Measurements from ENCODE around the gene PNPLA8. TPM values are rescaled to one million over a fixed set of nuclear protein-coding genes. Genes with fewer than 3 reads are reported as not detected.
"Not testable (repeated sequence)": the region's sequence is repeated elsewhere in the genome, so short reads cannot be mapped to it uniquely, and the experiment has no call there.

The PNPLA8 gene
- total RNA-seq, 3 donors from 2014 or later: 6.9 to 8.6 (median 8.3) TPM

DNA sequence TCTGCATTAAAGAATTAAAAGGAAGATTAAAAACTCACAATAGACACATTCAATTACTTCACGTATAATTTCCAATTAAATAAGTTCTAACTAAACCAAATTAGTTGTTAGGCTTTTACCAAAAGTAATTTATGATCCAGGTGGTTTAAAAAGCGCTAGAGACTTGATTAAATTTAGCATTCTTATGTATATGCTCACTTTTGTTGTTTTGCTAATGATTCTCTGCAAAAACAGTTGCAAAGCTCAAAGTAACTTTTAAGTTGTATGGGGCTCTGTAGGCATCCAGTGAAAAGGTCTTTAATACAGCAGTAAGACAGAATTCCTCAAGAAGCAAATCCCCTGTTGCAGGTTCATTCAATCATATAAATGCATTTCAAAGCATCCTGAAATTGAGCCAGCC, 15.5 kb upstream of the PNPLA8 start:
- Mint-ChIP-seq H3K9me3 (no peaks in the 10 kb centered on the region), H3K4me1 (ENCODE audit: low read depth) (no peaks in the 10 kb centered on the region), H3K4me3 (no peak overlapping the region), H3K27me3 (ENCODE audit: low read depth) (peaks cover 6% of the 10 kb centered on the region), H3K36me3 (ENCODE audit: insufficient read depth) (no peaks in the 10 kb centered on the region)
- DNase-seq (no peak), ATAC-seq (no peak)

GRCh38 chr7:108538685-108539084, 12.8 kb upstream of the PNPLA8 start:
- ATAC-seq; DNase-seq; H3K9me3 Mint-ChIP-seq; H3K4me1 Mint-ChIP-seq (ENCODE audit: low read depth); H3K36me3 Mint-ChIP-seq (ENCODE audit: insufficient read depth); H3K4me3 Mint-ChIP-seq: not testable (repeated sequence)
- H3K27me3 Mint-ChIP-seq (ENCODE audit: low read depth): peaks cover 12% of the 10 kb centered on the region

DNA sequence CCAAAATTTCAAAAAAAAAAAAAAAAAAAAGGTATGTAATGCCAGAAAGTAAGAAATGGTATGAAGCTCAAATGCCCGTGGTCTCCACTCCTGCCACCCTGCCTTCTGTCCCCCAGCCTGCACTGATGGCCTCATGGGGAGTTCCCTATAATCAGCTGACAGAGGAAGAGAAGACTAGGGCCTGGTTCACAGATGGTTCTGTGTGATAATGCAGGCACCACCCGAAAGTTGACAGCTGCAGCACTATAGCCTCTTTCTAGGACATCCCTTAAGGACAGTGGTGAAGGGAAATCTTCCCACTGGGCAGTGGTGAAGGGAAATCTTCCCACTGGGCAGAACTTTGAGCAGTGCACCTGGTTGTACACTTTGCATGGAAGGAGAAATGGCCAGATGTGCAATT, 12.3 kb upstream of the PNPLA8 start:
- H3K27me3 Mint-ChIP-seq (ENCODE audit: low read depth): peaks cover 12% of the 10 kb centered on the region
- not testable (repeated sequence) for H3K4me1 Mint-ChIP-seq (ENCODE audit: low read depth); H3K4me3 Mint-ChIP-seq; ATAC-seq; DNase-seq; H3K36me3 Mint-ChIP-seq (ENCODE audit: insufficient read depth); H3K9me3 Mint-ChIP-seq

- Mint-ChIP-seq H3K27me3 (ENCODE audit: low read depth) (peaks cover 15% of the 10 kb centered on the region), H3K36me3 (ENCODE audit: insufficient read depth) (no peaks in the 10 kb centered on the region), H3K4me3 (no peak overlapping the region), H3K9me3 (no peaks in the 10 kb centered on the region), H3K4me1 (ENCODE audit: low read depth) (no peaks in the 10 kb centered on the region)
- ATAC-seq: no peak
- no peak for DNase-seq
Observed at GRCh38 chr7:108537229-108537628, 11.3 kb upstream of the PNPLA8 start.

DNA sequence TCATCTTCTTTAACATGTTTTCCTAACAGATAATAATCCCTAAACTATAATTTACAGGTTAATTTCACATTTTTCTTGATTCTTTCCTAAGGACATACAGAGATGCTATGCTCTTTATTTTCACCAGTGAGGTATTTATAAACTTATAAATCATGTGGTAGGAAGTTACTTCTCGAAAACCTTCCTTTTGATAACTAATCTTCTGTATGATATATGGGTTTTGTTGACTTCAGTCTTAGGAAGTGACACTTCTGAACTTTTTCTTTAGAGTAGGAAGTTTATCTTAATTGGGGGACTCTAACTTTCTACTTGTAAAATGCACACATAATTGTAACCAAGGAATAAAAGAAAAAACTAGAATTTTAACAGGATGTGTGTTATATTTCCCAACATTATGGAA, 9.8 kb upstream of the PNPLA8 start:
- H3K36me3 Mint-ChIP-seq (ENCODE audit: insufficient read depth): no peaks in the 10 kb centered on the region

GRCh38 chr7:108535257-108535656, 9.3 kb upstream of the PNPLA8 start:
- Mint-ChIP-seq H3K27me3 (ENCODE audit: low read depth) (peaks cover 15% of the 10 kb centered on the region), H3K36me3 (ENCODE audit: insufficient read depth) (no peaks in the 10 kb centered on the region)

More for the DNA sequence above, 9.8 kb upstream of the PNPLA8 start:
- H3K4me1 Mint-ChIP-seq (ENCODE audit: low read depth): no peaks in the 10 kb centered on the region
- no peak for DNase-seq
- H3K4me3 Mint-ChIP-seq: no peak overlapping the region
- no peaks in the 10 kb centered on the region for H3K9me3 Mint-ChIP-seq
- peaks cover 15% of the 10 kb centered on the region for H3K27me3 Mint-ChIP-seq (ENCODE audit: low read depth)
- ATAC-seq: no peak

GRCh38 chr7:108533712-108534111, 7.8 kb upstream of the PNPLA8 start:
- Mint-ChIP-seq H3K4me3 (no peak overlapping the region), H3K36me3 (ENCODE audit: insufficient read depth) (no peaks in the 10 kb centered on the region), H3K9me3 (no peaks in the 10 kb centered on the region), H3K27me3 (ENCODE audit: low read depth) (peaks cover 15% of the 10 kb centered on the region), H3K4me1 (ENCODE audit: low read depth) (no peaks in the 10 kb centered on the region)
- DNase-seq (no peak), ATAC-seq (no peak)

More at GRCh38 chr7:108535257-108535656, 9.3 kb upstream of the PNPLA8 start:
- H3K4me1 Mint-ChIP-seq (ENCODE audit: low read depth): no peaks in the 10 kb centered on the region
- H3K4me3 Mint-ChIP-seq: no peak overlapping the region
- DNase-seq: no peak
- no peak for ATAC-seq
- H3K9me3 Mint-ChIP-seq: no peaks in the 10 kb centered on the region

DNA sequence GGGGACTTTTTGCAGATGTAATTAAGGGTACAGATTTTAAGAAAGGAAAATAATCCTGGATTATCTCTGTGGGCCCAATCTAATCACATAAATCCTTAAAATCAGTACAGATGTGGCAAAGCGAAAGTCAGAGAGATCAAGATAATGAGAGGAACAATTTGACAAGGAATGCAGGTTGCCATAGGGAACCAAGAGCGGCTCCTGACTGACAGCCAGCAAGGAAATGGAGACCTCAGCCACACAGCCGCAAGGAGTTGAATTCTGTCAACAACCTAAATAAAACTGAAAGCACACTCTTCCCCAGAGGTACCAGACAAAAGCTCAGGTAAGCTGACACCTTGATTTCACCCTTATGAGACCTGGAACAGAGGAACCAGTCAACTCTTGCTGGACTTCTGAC, 3.4 kb upstream of the PNPLA8 start:
- Mint-ChIP-seq H3K4me3 (no peak overlapping the region), H3K27me3 (ENCODE audit: low read depth) (peaks cover 5% of the 10 kb centered on the region), H3K4me1 (ENCODE audit: low read depth) (peaks cover 12% of the 10 kb centered on the region), H3K36me3 (ENCODE audit: insufficient read depth) (no peaks in the 10 kb centered on the region), H3K9me3 (no peaks in the 10 kb centered on the region)
- ATAC-seq (no peak), DNase-seq (no peak)

DNA sequence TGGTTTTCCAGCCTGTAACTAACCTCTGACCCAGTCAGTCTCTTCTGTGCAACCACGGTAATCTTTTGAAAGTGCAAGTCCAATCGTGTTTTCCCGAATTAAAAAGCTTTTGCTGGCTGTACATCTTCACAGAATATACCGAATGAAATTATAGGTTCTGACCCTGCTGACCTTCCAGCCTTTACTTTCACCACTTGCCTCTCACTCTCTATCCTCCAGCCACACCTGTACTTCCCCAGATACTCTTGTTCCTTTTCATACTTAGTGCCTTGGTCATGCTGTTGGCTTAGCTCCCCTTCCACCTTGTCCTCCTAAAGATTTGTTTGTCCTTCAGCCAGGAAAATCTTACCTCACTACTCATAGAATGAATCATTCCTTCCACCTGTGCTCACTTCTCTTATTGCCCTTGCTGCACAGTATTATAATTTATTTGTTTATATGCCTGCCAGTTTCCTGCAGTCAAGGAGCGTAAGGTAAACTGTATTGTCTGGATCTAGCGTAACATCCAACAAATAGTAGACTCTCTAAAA, 2.3 kb upstream of the PNPLA8 start:
- peaks cover 3% of the 10 kb centered on the region for H3K27me3 Mint-ChIP-seq (ENCODE audit: low read depth)
- no peak for DNase-seq
- peaks cover 23% of the 10 kb centered on the region for H3K4me1 Mint-ChIP-seq (ENCODE audit: low read depth)
- ATAC-seq: no peak
- H3K9me3 Mint-ChIP-seq: no peaks in the 10 kb centered on the region
- no peaks in the 10 kb centered on the region for H3K36me3 Mint-ChIP-seq (ENCODE audit: insufficient read depth)
- no peak overlapping the region for H3K4me3 Mint-ChIP-seq

GRCh38 chr7:108526768-108527017, 758 bp upstream of the PNPLA8 start:
- DNase-seq (no peak), ATAC-seq (no peak)
- H3K4me1 Mint-ChIP-seq (ENCODE audit: low read depth): peaks cover 34% of the 10 kb centered on the region

DNA sequence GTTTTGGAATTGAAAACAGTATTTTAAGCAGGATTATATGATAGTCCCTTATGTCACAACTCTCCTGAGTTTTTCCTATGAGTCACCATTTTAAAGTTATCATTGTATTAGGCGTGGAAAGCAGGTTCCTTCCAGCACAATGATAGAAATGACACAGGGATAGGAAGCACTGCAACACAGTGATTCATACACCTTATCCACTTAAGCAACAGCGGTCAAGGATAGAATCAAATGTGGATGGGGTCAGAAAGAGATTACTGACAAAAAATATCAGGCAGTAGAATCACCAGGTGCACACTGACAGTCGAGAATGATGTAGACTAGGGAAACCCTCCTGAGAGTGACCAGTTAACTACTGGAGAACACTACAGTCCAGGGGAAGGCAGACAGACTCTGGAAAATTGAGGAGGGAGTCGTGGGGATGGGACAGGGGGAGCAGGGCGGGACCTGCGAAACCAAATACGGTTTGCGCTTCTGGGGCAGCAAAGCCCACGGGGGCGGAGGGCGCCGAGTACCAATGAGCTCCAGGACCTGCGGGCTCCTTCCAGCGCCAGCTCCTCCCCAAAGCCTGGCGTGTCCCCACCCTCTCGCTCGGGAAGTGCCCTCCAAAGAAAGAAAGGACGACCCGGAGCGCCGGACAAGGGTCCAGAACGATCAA, 479 bp downstream of the PNPLA8 start:
- no peaks in the 10 kb centered on the region for H3K9me3 Mint-ChIP-seq
- ATAC-seq: peak; percentile 56 to 63
- H3K4me1 Mint-ChIP-seq (ENCODE audit: low read depth): peaks cover 42% of the 10 kb centered on the region
- H3K27me3 Mint-ChIP-seq (ENCODE audit: low read depth): no peaks in the 10 kb centered on the region
- H3K4me3 Mint-ChIP-seq: peak overlapping the region; percentile 94
- DNase-seq: no peak
- peaks cover 6% of the 10 kb centered on the region for H3K36me3 Mint-ChIP-seq (ENCODE audit: insufficient read depth)

More at GRCh38 chr7:108526768-108527017, 758 bp upstream of the PNPLA8 start:
- H3K9me3 Mint-ChIP-seq: no peaks in the 10 kb centered on the region
- H3K4me3 Mint-ChIP-seq: peak overlapping the region; percentile 94
- H3K36me3 Mint-ChIP-seq (ENCODE audit: insufficient read depth): no peaks in the 10 kb centered on the region
- H3K27me3 Mint-ChIP-seq (ENCODE audit: low read depth): no peaks in the 10 kb centered on the region

- Mint-ChIP-seq H3K27me3 (ENCODE audit: low read depth) (no peaks in the 10 kb centered on the region), H3K36me3 (ENCODE audit: insufficient read depth) (peaks cover 24% of the 10 kb centered on the region), H3K9me3 (no peaks in the 10 kb centered on the region), H3K4me1 (ENCODE audit: low read depth) (peaks cover 54% of the 10 kb centered on the region), H3K4me3 (no peak overlapping the region)
- DNase-seq (no peak), ATAC-seq (no peak)
Observed at GRCh38 chr7:108522780-108523179, 3.2 kb downstream of the PNPLA8 start.

DNA sequence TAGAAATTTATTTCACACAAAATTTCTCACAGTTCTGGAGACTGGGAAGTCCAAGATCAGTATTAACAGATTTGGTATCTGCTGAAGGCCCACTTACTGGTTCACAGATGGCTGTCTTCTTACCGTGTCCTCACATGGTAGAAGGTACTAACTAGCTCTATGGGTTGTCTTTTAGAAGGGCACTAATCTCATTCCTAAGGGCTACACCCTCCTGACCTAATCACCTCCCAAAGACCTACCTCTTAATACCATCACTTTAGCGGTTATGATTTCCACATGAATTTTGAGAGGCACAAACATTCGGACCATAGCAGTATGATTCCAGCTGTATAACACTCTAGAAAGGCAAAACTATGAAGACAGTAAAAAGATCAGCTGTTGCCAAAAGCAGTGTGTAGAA, 8.0 kb downstream of the PNPLA8 start:
- Mint-ChIP-seq H3K4me3 (no peak overlapping the region), H3K36me3 (ENCODE audit: insufficient read depth) (peaks cover 39% of the 10 kb centered on the region), H3K27me3 (ENCODE audit: low read depth) (no peaks in the 10 kb centered on the region)

DNA sequence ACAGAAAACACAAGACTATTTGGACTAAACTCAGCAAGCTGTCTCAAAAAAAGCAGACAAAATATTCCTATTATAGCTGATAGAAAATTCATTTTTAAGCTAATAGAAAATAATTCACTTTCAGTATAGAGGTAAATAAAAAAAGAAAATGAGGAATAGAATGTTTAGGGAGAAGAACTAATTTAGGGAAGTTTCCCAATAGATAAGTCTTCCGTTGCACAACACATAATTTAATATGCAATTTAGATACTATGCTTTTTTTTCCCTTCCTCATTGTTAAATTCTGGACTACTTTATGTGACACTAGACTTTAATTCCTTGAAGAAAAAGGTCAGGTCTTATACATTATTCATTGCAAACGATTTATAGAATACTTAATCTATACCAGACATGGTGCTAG, 10.3 kb downstream of the PNPLA8 start:
- no peaks in the 10 kb centered on the region for H3K9me3 Mint-ChIP-seq

More for the DNA sequence above, 8.0 kb downstream of the PNPLA8 start:
- Mint-ChIP-seq H3K9me3 (no peaks in the 10 kb centered on the region), H3K4me1 (ENCODE audit: low read depth) (peaks cover 37% of the 10 kb centered on the region)
- DNase-seq: no peak
- ATAC-seq: no peak

DNA sequence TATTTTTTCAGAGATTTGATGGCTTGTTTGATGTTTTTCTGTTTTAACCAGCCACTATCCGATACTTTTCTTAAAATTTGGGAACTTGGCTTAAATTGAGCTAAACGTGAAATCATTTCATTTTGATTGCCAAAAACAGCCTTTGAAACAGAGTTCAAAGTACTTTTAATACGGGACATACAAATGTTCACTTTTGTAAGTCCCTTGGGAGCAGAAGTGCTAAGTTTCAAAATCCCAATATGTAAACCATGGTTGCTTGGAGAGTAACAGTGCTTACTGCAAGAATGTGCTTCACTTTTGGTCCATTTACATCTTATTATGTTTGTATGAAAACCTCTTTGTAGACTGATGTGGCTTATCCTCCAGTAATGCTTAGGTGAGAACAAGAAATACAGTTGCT, 10.9 kb downstream of the PNPLA8 start:
- Mint-ChIP-seq H3K27me3 (ENCODE audit: low read depth) (no peaks in the 10 kb centered on the region), H3K4me1 (ENCODE audit: low read depth) (peaks cover 17% of the 10 kb centered on the region), H3K9me3 (no peaks in the 10 kb centered on the region), H3K4me3 (no peak overlapping the region), H3K36me3 (ENCODE audit: insufficient read depth) (peaks cover 49% of the 10 kb centered on the region)
- DNase-seq: no peak
- no peak for ATAC-seq

More for the DNA sequence above, 10.3 kb downstream of the PNPLA8 start:
- Mint-ChIP-seq H3K4me3 (no peak overlapping the region), H3K27me3 (ENCODE audit: low read depth) (no peaks in the 10 kb centered on the region), H3K36me3 (ENCODE audit: insufficient read depth) (peaks cover 46% of the 10 kb centered on the region), H3K4me1 (ENCODE audit: low read depth) (peaks cover 20% of the 10 kb centered on the region)
- DNase-seq (no peak), ATAC-seq (no peak)

All from activated T-cell treated with anti-CD3 and anti-CD28 coated beads, Interleukin-2, amount 50 U/mL, for 4 hours (primary cell).